Activated B cell treated with CpG ODN at 0.5 μM for 24 hours (primary cell): ENCODE measurements around the gene LRIG1. TPM values are rescaled to one million over a fixed set of nuclear protein-coding genes. Genes with fewer than 3 reads are reported as not detected.

Experiments
- ATAC-seq: fragments of 200-7000 bp; cut with Tn5 transposase; one replicate; pipeline ENCODE4 v1.10.0; 2021; ENCODE audit warnings: low read depth, mild to moderate bottlenecking, moderate library complexity
- CTCF ChIA-PET: fragments of 350-600 bp; sonication (Branson Sonifier 250); formaldehyde crosslinking; loops from one replicate; lab custom pipeline; 2021; ENCODE audit warnings: antibody characterized with exemption; lab: Charles Lee
- POLR2A ChIA-PET: fragments of 350-600 bp; sonication (Branson Sonifier 250); formaldehyde crosslinking; loops from one replicate; lab custom pipeline; 2021; ENCODE audit warnings: antibody characterized with exemption; lab: Charles Lee
- DNase-seq: peaks from one replicate; pipeline ENCODE4 v3.0.0; 2022
- H3K27ac Mint-ChIP-seq: one replicate; pipeline ENCODE4 v1.8.0; 2020; ENCODE audit warnings: mixed read lengths
- H3K27me3 Mint-ChIP-seq: one replicate; pipeline ENCODE4 v1.8.0; 2021; ENCODE audit warnings: mixed read lengths
- H3K36me3 Mint-ChIP-seq: one replicate; pipeline ENCODE4 v1.8.0; 2021; ENCODE audit warnings: low read depth, mixed read lengths
- H3K4me1 Mint-ChIP-seq: one replicate; pipeline ENCODE4 v1.8.0; 2021; ENCODE audit warnings: mixed read lengths
- H3K4me3 Mint-ChIP-seq: one replicate; pipeline ENCODE4 v1.8.0; 2020; ENCODE audit warnings: mild to moderate bottlenecking, mixed read lengths
- H3K9me3 Mint-ChIP-seq: one replicate; pipeline ENCODE4 v1.8.0; 2020; ENCODE audit warnings: mixed read lengths
- intact Hi-C: fragments of 100-400 bp; cut with micrococcal nuclease; formaldehyde crosslinking; loops from one replicate; pipeline ENCODE4 v1.15.1; 2024
- total RNA-seq: library from RNA; stranded (reverse); gene quantifications from 2 replicates; pipeline ENCODE4 v1.2.3, GENCODE V29; 2022
- TF ChIP-seq, protein P1 (sequence below): fragments of 200-600 bp; IDR thresholded peaks from one replicate; pipeline ENCODE4 v1.8.0; 2022; ENCODE audit warnings: antibody characterized with exemption, mild to moderate bottlenecking

Gene LRIG1
- total RNA-seq, 1 donor from 2014 or later, result 9.7 TPM

DNA sequence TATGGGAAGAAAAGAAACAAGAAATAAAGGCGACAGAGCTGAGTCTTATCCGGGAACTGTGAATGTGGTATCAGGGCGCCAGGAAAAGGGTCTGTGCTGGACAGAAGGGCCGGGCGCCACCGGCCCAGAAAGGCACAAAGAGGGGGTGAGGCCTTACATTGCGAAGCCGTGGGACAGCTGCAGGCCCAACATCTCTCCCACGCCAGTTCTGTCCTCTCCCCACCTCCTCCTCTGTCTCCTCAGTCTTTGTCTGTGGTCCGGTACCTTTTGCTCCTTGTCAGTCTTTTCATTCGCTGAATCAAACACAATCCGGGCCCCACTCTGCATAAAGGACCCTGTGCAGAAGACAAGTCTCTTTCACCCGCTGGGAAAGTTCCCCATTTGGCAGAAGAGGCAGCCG lies 81.8 kb downstream of the LRIG1 start:
- no peak overlapping the region for H3K27ac Mint-ChIP-seq
- no peak overlapping the region for H3K4me3 Mint-ChIP-seq
- no peak for ATAC-seq
- no peaks in the 10 kb centered on the region for H3K4me1 Mint-ChIP-seq
- no peak for DNase-seq
- intact Hi-C loops, result no loop called here
- TF ChIP-seq, protein P1, sequence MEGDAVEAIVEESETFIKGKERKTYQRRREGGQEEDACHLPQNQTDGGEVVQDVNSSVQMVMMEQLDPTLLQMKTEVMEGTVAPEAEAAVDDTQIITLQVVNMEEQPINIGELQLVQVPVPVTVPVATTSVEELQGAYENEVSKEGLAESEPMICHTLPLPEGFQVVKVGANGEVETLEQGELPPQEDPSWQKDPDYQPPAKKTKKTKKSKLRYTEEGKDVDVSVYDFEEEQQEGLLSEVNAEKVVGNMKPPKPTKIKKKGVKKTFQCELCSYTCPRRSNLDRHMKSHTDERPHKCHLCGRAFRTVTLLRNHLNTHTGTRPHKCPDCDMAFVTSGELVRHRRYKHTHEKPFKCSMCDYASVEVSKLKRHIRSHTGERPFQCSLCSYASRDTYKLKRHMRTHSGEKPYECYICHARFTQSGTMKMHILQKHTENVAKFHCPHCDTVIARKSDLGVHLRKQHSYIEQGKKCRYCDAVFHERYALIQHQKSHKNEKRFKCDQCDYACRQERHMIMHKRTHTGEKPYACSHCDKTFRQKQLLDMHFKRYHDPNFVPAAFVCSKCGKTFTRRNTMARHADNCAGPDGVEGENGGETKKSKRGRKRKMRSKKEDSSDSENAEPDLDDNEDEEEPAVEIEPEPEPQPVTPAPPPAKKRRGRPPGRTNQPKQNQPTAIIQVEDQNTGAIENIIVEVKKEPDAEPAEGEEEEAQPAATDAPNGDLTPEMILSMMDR, result no peak
- ChIA-PET CTCF (interaction anchor here (1.5 kb wide), 1 partner anchor 11 kb away, joined by 4 read pairs; no protein-coding TSS in a partner anchor), POLR2A (no interaction called here)
- H3K9me3 Mint-ChIP-seq, result peaks cover 13% of the 10 kb centered on the region
- H3K27me3 Mint-ChIP-seq, result no peaks in the 10 kb centered on the region
- H3K36me3 Mint-ChIP-seq, result peaks cover 7% of the 10 kb centered on the region

DNA sequence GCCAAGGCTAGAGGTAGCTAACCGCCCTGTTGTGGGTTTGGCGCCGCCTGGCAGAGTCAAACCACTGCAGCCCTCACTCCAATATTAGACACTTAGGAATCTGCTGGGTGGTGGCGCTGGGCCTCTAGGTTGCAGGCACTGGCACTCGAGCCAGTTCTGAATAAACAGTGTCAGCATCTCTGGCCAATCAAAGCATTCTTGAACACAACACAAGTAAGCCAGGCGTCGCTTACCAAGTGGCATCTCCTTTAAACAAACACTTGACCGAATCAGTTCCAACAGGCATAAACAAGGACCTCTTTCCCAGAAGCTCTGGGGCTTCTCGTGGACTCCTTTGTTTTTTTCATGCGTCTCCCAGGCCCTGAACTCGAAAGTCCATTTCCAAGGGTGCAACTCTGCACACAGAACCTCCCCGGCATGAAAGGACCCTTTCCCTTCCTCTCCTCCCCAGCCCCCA lies 82.3 kb downstream of the LRIG1 start:
- Mint-ChIP-seq H3K9me3 (peaks cover 13% of the 10 kb centered on the region), H3K36me3 (peaks cover 5% of the 10 kb centered on the region), H3K4me1 (no peaks in the 10 kb centered on the region), H3K4me3 (no peak overlapping the region), H3K27me3 (no peaks in the 10 kb centered on the region), H3K27ac (no peak overlapping the region)
- TF ChIP-seq, protein P1, result no peak
- DNase-seq, result no peak
- intact Hi-C loops, result no loop called here
- POLR2A ChIA-PET, result no interaction called here
- no peak for ATAC-seq
- CTCF ChIA-PET, result interaction anchor here (1.5 kb wide), 1 partner anchor 10 kb away, joined by 4 read pairs; no protein-coding TSS in a partner anchor

DNA sequence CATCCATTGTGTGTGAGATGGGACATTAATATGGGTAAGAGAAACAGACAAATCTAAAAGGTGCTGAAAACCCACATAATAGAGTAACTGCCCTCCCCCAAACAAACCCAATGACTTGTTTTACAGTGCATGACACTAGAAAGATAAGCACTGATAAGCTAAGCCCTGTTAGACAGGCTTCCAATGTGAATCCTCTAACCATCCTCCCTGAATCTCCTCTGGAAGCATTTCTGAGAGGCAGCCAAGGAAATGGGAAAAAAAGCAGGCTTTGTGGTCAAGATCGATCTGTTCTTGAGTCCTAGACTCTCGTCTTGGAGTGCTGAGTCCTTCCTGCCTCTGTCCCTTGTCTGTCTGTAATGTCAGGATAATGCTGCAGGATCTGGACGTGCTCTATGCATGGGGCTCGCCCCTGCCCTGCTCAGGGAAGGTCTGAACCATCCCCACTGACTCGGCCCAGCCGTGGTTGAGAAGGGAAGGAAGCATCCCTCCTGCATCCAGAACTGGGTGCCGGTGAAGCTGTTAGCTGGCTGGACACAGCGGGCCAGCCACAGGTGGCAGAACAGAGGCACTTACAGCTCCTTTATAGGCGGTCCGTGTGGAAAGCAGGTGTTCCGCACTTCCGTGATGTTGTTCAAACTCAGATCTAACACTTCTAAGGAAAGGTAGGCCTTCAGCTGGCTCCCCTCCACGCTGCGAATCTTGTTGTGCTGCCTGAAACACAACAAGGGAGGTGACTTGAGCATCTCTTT lies 84.1 kb downstream of the LRIG1 start:
- Mint-ChIP-seq H3K36me3 (peaks cover 4% of the 10 kb centered on the region), H3K27ac (no peak overlapping the region), H3K4me3 (no peak overlapping the region), H3K9me3 (peaks cover 8% of the 10 kb centered on the region), H3K27me3 (no peaks in the 10 kb centered on the region), H3K4me1 (no peaks in the 10 kb centered on the region)
- no peak for ATAC-seq
- ChIA-PET CTCF (interaction anchor here (0.5 kb wide), 1 partner anchor 242 kb away, joined by 3 read pairs; no protein-coding TSS in a partner anchor), POLR2A (no interaction called here)
- no peak for DNase-seq
- intact Hi-C loops, result no loop called here
- TF ChIP-seq, protein P1, result no peak

DNA sequence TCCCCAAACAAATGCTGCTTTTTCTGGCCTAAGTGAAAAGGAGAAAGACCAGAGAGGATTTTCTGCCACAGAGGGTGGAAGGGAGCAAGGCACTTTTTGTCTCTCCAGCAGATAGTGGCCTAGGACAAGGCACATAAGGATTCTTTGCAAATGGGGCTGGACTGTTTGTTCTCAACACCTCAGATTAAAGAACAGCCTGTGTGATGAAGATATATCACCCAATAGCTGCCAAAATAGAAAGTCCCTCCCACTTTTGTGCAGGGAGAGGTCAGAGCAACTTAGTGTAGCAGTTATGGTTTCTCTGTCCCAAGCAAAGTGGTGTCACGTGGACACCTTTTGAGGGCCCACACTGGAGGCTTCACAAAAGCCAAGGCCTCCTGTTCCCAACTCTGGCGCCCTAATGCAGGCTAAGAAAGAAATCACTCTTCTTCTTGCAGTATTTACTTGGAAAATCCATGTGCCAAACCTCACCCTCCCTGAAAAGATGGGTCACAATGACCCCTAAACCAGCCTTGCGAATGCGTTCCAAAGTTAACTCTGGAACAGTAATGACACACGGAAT lies 84.9 kb downstream of the LRIG1 start:
- H3K4me1 Mint-ChIP-seq, result peaks cover 5% of the 10 kb centered on the region
- ChIA-PET CTCF (no interaction called here), POLR2A (no interaction called here)
- no peak for ATAC-seq
- no peak for DNase-seq
- TF ChIP-seq, protein P1, result no peak
- peaks cover 8% of the 10 kb centered on the region for H3K9me3 Mint-ChIP-seq
- no peak overlapping the region for H3K27ac Mint-ChIP-seq
- H3K27me3 Mint-ChIP-seq, result no peaks in the 10 kb centered on the region
- no peak overlapping the region for H3K4me3 Mint-ChIP-seq
- intact Hi-C loops, result no loop called here
- peaks cover 4% of the 10 kb centered on the region for H3K36me3 Mint-ChIP-seq

DNA sequence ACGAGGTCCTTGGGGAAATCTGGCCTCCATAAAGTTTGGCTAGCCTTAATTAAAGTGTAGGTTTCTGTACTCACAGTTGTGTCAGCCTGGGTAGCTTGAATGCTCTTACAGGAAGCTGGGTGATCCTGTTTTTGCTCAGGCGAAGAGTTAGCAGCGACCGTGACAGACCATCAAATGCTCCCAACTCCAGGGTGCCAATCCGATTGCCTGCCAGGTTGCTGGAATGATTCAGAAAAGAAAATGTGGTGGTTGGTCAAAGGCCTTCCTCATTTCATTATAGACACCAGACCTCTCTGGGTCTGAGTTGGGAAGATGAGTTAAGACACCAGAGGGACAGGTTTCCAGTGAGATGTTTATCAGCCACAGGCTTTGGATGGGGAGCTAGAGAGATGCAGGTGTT lies 86.0 kb downstream of the LRIG1 start:
- Mint-ChIP-seq H3K27ac (no peak overlapping the region), H3K4me3 (no peak overlapping the region), H3K9me3 (no peaks in the 10 kb centered on the region), H3K4me1 (peaks cover 5% of the 10 kb centered on the region), H3K36me3 (no peaks in the 10 kb centered on the region), H3K27me3 (no peaks in the 10 kb centered on the region)
- TF ChIP-seq, protein P1, result no peak
- CTCF ChIA-PET, result no interaction called here
- DNase-seq, result no peak
- intact Hi-C loops, result no loop called here
- POLR2A ChIA-PET, result interaction anchor here (0.6 kb wide), 1 partner anchor 114 kb away, joined by 5 read pairs; no protein-coding TSS in a partner anchor
- ATAC-seq, result no peak
